HepG2 (cell line): ENCODE data around the gene WDR70. TPM values are rescaled to one million over a fixed set of nuclear protein-coding genes. Genes with fewer than 3 reads are reported as not detected.

Experiments used
- ATAC-seq: fragments of 200-7000 bp; cut with Tn5 transposase; 3 replicates; pipeline ENCODE4 v1.9.1; 2020; ENCODE audit warnings: mild to moderate bottlenecking, moderate library complexity
- BruUV-seq: library from RNA; stranded (reverse); fragments of 400-500 nt; replicated peaks from 2 replicates; lab custom pipeline; 2021; lab: Mats Ljungman, UMichigan
- CTCF ChIA-PET: fragments of 300-600 bp; formaldehyde crosslinking; extraction: SDS; loops from one replicate; lab custom pipeline; 2021; ENCODE audit warnings: low total read pairs, inconsistent platforms, low intra/inter-chr PET ratio; lab: Yijun Ruan, JAX
- POLR2A ChIA-PET: fragments of 350-600 bp; sonication (Branson Sonifier 250); formaldehyde crosslinking; loops from one replicate; lab custom pipeline; 2020; ENCODE audit warnings: antibody characterized with exemption, inconsistent platforms; lab: Yijun Ruan, JAX
- DNase-seq: peaks from one replicate; pipeline ENCODE4 v3.0.0-alpha.2; 2015; ENCODE audit warnings: low spot score
- FAIRE-seq: peaks from 3 replicates; lab custom pipeline; 2011; peaks lifted over from hg19 to GRCh38; lab: Jason Lieb, UNC
- H2AFZ ChIP-seq: one replicate; pipeline ENCODE4 v1.6.1; 2011; ENCODE audit warnings: low read length, inconsistent platforms
- H3K27ac ChIP-seq: fragments of 300-600 bp; 3 replicates; pipeline ENCODE4 v1.8.0; 2011; ENCODE audit warnings: mixed run types, mild to moderate bottlenecking, mixed read lengths, low read length, inconsistent platforms; ENCODE audit not compliant: insufficient read depth; ENCODE audit errors: extremely low read length
- H3K27me3 ChIP-seq, 2 experiments: fragments of 200-600 bp in 1 of 2; 2 replicates in 1 of 2; 3 replicates in 1 of 2; pipeline versions ENCODE4 v1.6.0 to v1.8.0; 2011; ENCODE audit warnings: low read length in 2 of 2, mild to moderate bottlenecking in 2 of 2, moderate library complexity in 2 of 2, inconsistent platforms in 1 of 2; ENCODE audit not compliant: insufficient read depth in 2 of 2, control insufficient read depth in 1 of 2
- H3K36me3 ChIP-seq, 2 experiments: fragments of 200-600 bp in 1 of 2; replicated peaks in 1 of 2; 2 replicates in 1 of 2; 3 replicates in 1 of 2; pipeline versions ENCODE4 v1.5.1 to v1.8.0; 2011; ENCODE audit warnings: low read length in 2 of 2, inconsistent platforms in 1 of 2; ENCODE audit not compliant: insufficient read depth in 2 of 2, control insufficient read depth in 1 of 2
- H3K4me1 ChIP-seq: 2 replicates; pipeline ENCODE4 v1.5.1; 2012; ENCODE audit warnings: low read length, inconsistent platforms; ENCODE audit not compliant: insufficient read depth
- H3K4me2 ChIP-seq: 2 replicates; pipeline ENCODE4 v1.6.0; 2011; ENCODE audit warnings: low read depth, low read length, inconsistent platforms
- H3K4me3 ChIP-seq, 3 experiments: fragments of 200-600 bp in 1 of 3; sonication (generic), shearing (Covaris generic) in 1 of 3; replicated peaks in 1 of 3; 2 replicates each; pipeline ENCODE4 v1.5.1; 2011 to 2016; ENCODE audit warnings: low read length in 3 of 3, inconsistent platforms in 2 of 3, low read depth in 2 of 3, mild to moderate bottlenecking in 2 of 3, control low read depth in 1 of 3, mixed read lengths in 1 of 3; ENCODE audit not compliant: insufficient read depth in 1 of 3
- H3K79me2 ChIP-seq: one replicate; pipeline ENCODE4 v1.6.1; 2011; ENCODE audit warnings: low read length, inconsistent platforms; ENCODE audit not compliant: insufficient read depth
- H3K9ac ChIP-seq: 2 replicates; pipeline ENCODE4 v1.6.0; 2011; ENCODE audit warnings: mild to moderate bottlenecking, low read depth, low read length, inconsistent platforms; ENCODE audit not compliant: insufficient read depth
- H3K9me3 ChIP-seq: 2 replicates; pipeline ENCODE4 v1.5.1; 2012; ENCODE audit warnings: mild to moderate bottlenecking, low read length
- H4K20me1 ChIP-seq: 2 replicates; pipeline ENCODE4 v1.6.0; 2011; ENCODE audit warnings: inconsistent platforms, mild to moderate bottlenecking, low read length, moderate library complexity; ENCODE audit not compliant: insufficient read depth
- BORCS8-MEF2B ChIP-seq: sonication (generic); formaldehyde crosslinking; IDR thresholded peaks from 2 replicates; pipeline ENCODE4 v1.8.0; 2022; ENCODE audit warnings: mild to moderate bottlenecking, missing genetic modification reagents
- ERF ChIP-seq: IDR thresholded peaks from 2 replicates; pipeline ENCODE4 v1.6.1; 2018; ENCODE audit warnings: missing biosample characterization, missing genetic modification reagents
- FOXK1 ChIP-seq: sonication (generic); formaldehyde crosslinking; IDR thresholded peaks from 2 replicates; pipeline ENCODE4 v1.4.0; 2020; ENCODE audit warnings: low read depth, missing genetic modification reagents, borderline replicate concordance
- HMG20B ChIP-seq: conservative IDR thresholded peaks from 2 replicates; pipeline ENCODE4 v1.6.1; 2016; ENCODE audit warnings: missing genetic modification reagents, missing compliant biosample characterization
- HOXA9 ChIP-seq: sonication (generic); formaldehyde crosslinking; IDR thresholded peaks from 2 replicates; pipeline ENCODE4 v1.8.1; 2022; ENCODE audit warnings: missing genetic modification reagents, mild to moderate bottlenecking, moderate library complexity, borderline replicate concordance
- JDP2 ChIP-seq: sonication (generic); formaldehyde crosslinking; IDR thresholded peaks from 2 replicates; pipeline ENCODE4 v1.8.1; 2022; ENCODE audit warnings: missing genetic modification reagents, borderline replicate concordance
- KMT2B ChIP-seq: IDR thresholded peaks from 2 replicates; pipeline ENCODE4 v1.6.1; 2016; ENCODE audit warnings: missing genetic modification reagents, missing compliant biosample characterization
- MAX ChIP-seq: IDR thresholded peaks from 2 replicates; pipeline ENCODE4 v1.6.1; 2012; ENCODE audit warnings: inconsistent platforms
- MTF2 ChIP-seq: sonication (generic); formaldehyde crosslinking; IDR thresholded peaks from 2 replicates; pipeline ENCODE4 v1.5.0; 2020; ENCODE audit warnings: missing genetic modification reagents, borderline replicate concordance
- PITX1 ChIP-seq: sonication (generic); formaldehyde crosslinking; IDR thresholded peaks from 2 replicates; pipeline ENCODE4 v1.5.1; 2020; ENCODE audit warnings: mild to moderate bottlenecking, missing genetic modification reagents
- RAD51 ChIP-seq: fragments of 450-650 bp; IDR thresholded peaks from 2 replicates; pipeline ENCODE4 v1.6.1; 2016; ENCODE audit warnings: borderline replicate concordance
- SNAPC2 ChIP-seq: sonication (generic); formaldehyde crosslinking; IDR thresholded peaks from 2 replicates; pipeline ENCODE4 v1.8.1; 2022; ENCODE audit warnings: mild to moderate bottlenecking, missing genetic modification reagents
- SNAPC5 ChIP-seq: sonication (generic); formaldehyde crosslinking; IDR thresholded peaks from 2 replicates; pipeline ENCODE4 v1.8.1; 2023; ENCODE audit warnings: mild to moderate bottlenecking, missing genetic modification reagents, borderline replicate concordance
- SRSF9 ChIP-seq: fragments of 200-400 bp; formaldehyde crosslinking; IDR thresholded peaks from 2 replicates; pipeline ENCODE4 v1.6.1; 2018; ENCODE audit warnings: borderline replicate concordance, mild to moderate bottlenecking, low read depth, low read length; ENCODE audit not compliant: insufficient read depth, poor library complexity, severe bottlenecking
- TAF15 ChIP-seq: fragments of 200-400 bp; formaldehyde crosslinking; IDR thresholded peaks from one replicate; pipeline ENCODE4 v1.6.1; 2018; ENCODE audit warnings: mild to moderate bottlenecking, low read depth, low read length; ENCODE audit not compliant: poor library complexity, severe bottlenecking
- ZBTB34 ChIP-seq: sonication (generic); formaldehyde crosslinking; IDR thresholded peaks from 2 replicates; pipeline ENCODE4 v1.8.0; 2022; ENCODE audit warnings: mild to moderate bottlenecking, missing genetic modification reagents
- ZC3H13 ChIP-seq: sonication (generic); formaldehyde crosslinking; IDR thresholded peaks from 2 replicates; pipeline ENCODE4 v1.8.1; 2023; ENCODE audit warnings: mild to moderate bottlenecking, missing genetic modification reagents, moderate library complexity
- ZFP1 ChIP-seq: IDR thresholded peaks from 2 replicates; pipeline ENCODE4 v1.6.1; 2016
- ZNF597 ChIP-seq: sonication (generic); formaldehyde crosslinking; IDR thresholded peaks from 2 replicates; pipeline ENCODE4 v1.5.0; 2020; ENCODE audit warnings: missing genetic modification reagents
- ZSCAN20 ChIP-seq: sonication (generic); formaldehyde crosslinking; IDR thresholded peaks from 2 replicates; pipeline ENCODE4 v1.4.0; 2020; ENCODE audit warnings: missing genetic modification reagents, mild to moderate bottlenecking, borderline replicate concordance
- WGBS: methylation state at CpG from one replicate; pipeline ENCODE4 v1.1.6; 2017; ENCODE audit warnings: low lambda C conversion rate; 5-methylcytosine and 5-hydroxymethylcytosine counted together
- in situ Hi-C: cut with HindIII; loops from 2 replicates; pipeline ENCODE4 v1.10.0; 2017; ENCODE audit warnings: low pct_unique_long_range_greater_than_20kb; ENCODE audit not compliant: extremely low pct_ligation_motif_present
- intact Hi-C: fragments of 100-400 bp; cut with micrococcal nuclease; formaldehyde crosslinking; loops from one replicate; pipeline ENCODE4 v1.10.0; 2022; ENCODE audit not compliant: unreplicated experiment
- polyA plus RNA-seq, 8 experiments: library from polyadenylated mRNA; depleted of rRNA in 3 of 8; stranded (reverse) in 7 of 8; unstranded in 1 of 8; fragments of >200 nt; fragmentation: Illumina TruSeq in 4 of 8; extraction: Trizol in 4 of 8; gene quantifications; 2 replicates each; pipeline versions ENCODE4 v1.2.1 to v1.2.3, GENCODE V29; 2011 to 2016; ENCODE audit warnings: low read depth in 4 of 8, missing spikeins in 1 of 8, mixed read lengths in 1 of 8; ENCODE audit not compliant: insufficient read depth in 1 of 8
- total RNA-seq, 5 experiments: library from RNA; depleted of rRNA; stranded (reverse); fragments of >200 nt; fragmentation: Illumina TruSeq; extraction: Trizol; gene quantifications; 2 replicates each; pipeline ENCODE4 v1.2.3, GENCODE V29; 2016; ENCODE audit warnings: low read depth in 1 of 5

Gene WDR70
- total and polyA plus RNA-seq, 2 of the 13 experiments (the other 11 are each of a cell fraction or from before 2014, with no cell fraction given), result 14.6 to 30.6 TPM

- TF ChIP-seq ZNF597 (CRISPR knock-in tag), result no peak
- TF ChIP-seq FOXK1 (CRISPR knock-in tag), result no peak
- TF ChIP-seq SRSF9, result no peak
- no peak for TF ChIP-seq KMT2B (CRISPR knock-in tag)
- no peak for TF ChIP-seq MTF2 (CRISPR knock-in tag)
- no peak for TF ChIP-seq PITX1
- TF ChIP-seq ZBTB34, result no peak
- no peak for TF ChIP-seq JDP2 (CRISPR knock-in tag)
- TF ChIP-seq MAX, result no peak
- TF ChIP-seq SNAPC5 (CRISPR knock-in tag), result no peak
- TF ChIP-seq ZC3H13 (CRISPR knock-in tag), result no peak
Observed at GRCh38 chr5:37685211-37685610, 306.1 kb downstream of the WDR70 start (continued).

- Histone ChIP-seq H3K27ac (no peak overlapping the region), H3K4me2 (no peak overlapping the region), H3K4me1 (no peaks in the 10 kb centered on the region), H3K9ac (no peak overlapping the region), H3K79me2 (no peaks in the 10 kb centered on the region), H3K4me3 (no peak overlapping the region), H3K27me3 (no peaks in the 10 kb centered on the region)
- intact Hi-C loops, result no loop called here
- no peak for FAIRE-seq
- TF ChIP-seq HMG20B (no peak), ZSCAN20 (no peak), TAF15 (no peak), HOXA9 (CRISPR knock-in tag) (no peak), BORCS8-MEF2B (CRISPR knock-in tag) (no peak), RAD51 (no peak), ERF (no peak), SNAPC2 (CRISPR knock-in tag) (no peak), ZFP1 (no peak)
- TF ChIP-seq, all 625 proteins: peak for 0
- in situ Hi-C loops, result no loop called here
- CTCF ChIA-PET, result no interaction called here
- no TSS peak for BruUV-seq
- H2AFZ ChIP-seq, result no peak overlapping the region
- POLR2A ChIA-PET, result no interaction called here
- 99% methylated on average over 7 of the region's 7 CpGs for WGBS
- no peak for ATAC-seq
- no peak for DNase-seq
- no peaks in the 10 kb centered on the region for H3K36me3 ChIP-seq
- H4K20me1 ChIP-seq, result no peaks in the 10 kb centered on the region
- H3K9me3 ChIP-seq, result peaks cover 8% of the 10 kb centered on the region
Observed at GRCh38 chr5:37685816-37686215, 306.7 kb downstream of the WDR70 start.
